ENCODE measurements around the gene C12orf76.

DNA sequence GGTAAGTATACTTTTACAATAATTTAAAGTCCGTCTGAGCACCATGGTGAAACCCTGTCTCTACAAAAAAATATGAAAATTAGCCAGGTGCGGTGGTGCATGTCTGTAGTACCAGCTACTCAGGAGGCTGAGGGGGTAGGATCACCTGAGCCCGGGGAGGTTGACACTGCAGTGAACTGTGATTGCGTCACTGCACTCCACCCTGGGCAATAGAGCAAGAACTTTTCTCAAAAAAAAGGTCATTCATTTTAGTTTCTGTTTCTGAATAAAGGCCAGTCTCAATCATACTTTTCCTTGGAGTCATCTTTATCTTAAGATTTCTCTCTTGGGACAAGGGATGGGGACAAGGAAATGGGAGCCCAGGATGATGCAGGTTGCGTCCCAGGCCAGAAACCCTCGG is 36.2 kb downstream of the C12orf76 start:
- TF ChIP-seq, protein P1, sequence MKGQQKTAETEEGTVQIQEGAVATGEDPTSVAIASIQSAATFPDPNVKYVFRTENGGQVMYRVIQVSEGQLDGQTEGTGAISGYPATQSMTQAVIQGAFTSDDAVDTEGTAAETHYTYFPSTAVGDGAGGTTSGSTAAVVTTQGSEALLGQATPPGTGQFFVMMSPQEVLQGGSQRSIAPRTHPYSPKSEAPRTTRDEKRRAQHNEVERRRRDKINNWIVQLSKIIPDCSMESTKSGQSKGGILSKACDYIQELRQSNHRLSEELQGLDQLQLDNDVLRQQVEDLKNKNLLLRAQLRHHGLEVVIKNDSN (IDR thresholded peaks at IDR 0.05; ENCODE audit: borderline replicate concordance, low read depth), result no peak
- TF ChIP-seq, protein P2, sequence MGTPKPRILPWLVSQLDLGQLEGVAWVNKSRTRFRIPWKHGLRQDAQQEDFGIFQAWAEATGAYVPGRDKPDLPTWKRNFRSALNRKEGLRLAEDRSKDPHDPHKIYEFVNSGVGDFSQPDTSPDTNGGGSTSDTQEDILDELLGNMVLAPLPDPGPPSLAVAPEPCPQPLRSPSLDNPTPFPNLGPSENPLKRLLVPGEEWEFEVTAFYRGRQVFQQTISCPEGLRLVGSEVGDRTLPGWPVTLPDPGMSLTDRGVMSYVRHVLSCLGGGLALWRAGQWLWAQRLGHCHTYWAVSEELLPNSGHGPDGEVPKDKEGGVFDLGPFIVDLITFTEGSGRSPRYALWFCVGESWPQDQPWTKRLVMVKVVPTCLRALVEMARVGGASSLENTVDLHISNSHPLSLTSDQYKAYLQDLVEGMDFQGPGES (IDR thresholded peaks at IDR 0.05; ENCODE audit: low read depth, low read length), result no peak
- TF ChIP-seq, protein P3, sequence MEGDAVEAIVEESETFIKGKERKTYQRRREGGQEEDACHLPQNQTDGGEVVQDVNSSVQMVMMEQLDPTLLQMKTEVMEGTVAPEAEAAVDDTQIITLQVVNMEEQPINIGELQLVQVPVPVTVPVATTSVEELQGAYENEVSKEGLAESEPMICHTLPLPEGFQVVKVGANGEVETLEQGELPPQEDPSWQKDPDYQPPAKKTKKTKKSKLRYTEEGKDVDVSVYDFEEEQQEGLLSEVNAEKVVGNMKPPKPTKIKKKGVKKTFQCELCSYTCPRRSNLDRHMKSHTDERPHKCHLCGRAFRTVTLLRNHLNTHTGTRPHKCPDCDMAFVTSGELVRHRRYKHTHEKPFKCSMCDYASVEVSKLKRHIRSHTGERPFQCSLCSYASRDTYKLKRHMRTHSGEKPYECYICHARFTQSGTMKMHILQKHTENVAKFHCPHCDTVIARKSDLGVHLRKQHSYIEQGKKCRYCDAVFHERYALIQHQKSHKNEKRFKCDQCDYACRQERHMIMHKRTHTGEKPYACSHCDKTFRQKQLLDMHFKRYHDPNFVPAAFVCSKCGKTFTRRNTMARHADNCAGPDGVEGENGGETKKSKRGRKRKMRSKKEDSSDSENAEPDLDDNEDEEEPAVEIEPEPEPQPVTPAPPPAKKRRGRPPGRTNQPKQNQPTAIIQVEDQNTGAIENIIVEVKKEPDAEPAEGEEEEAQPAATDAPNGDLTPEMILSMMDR (IDR thresholded peaks at IDR 0.05), result no peak
- TF ChIP-seq GATA2 (CRISPR knock-in tag; IDR thresholded peaks at IDR 0.05) (no peak), YY1 (IDR thresholded peaks at IDR 0.05; ENCODE audit: low read depth) (no peak), EP300 (IDR thresholded peaks at IDR 0.05; ENCODE audit: borderline replicate concordance in 1 of 2, low read depth in 1 of 2, low read length in 1 of 2) (no peak), EZH2phosphoT487 (IDR thresholded peaks at IDR 0.05; ENCODE audit: borderline replicate concordance, low read depth) (no peak), TEAD4 (IDR thresholded peaks at IDR 0.05; ENCODE audit: borderline replicate concordance, insufficient read depth) (no peak), RFX5 (IDR thresholded peaks at IDR 0.05; ENCODE audit: low read length) (no peak), POLR2AphosphoS5 (IDR thresholded peaks at IDR 0.05; ENCODE audit: low read depth, low read length) (no peak), FOXJ3 (CRISPR knock-in tag; IDR thresholded peaks at IDR 0.05) (no peak), FOSL2 (IDR thresholded peaks at IDR 0.05; ENCODE audit: borderline replicate concordance, low read depth) (no peak), RCOR1 (IDR thresholded peaks at IDR 0.05; ENCODE audit: low read length) (no peak)
